Measurements from ENCODE around the gene DENND4B. TPM values are rescaled to one million over a fixed set of nuclear protein-coding genes. Genes with fewer than 3 reads are reported as not detected.

Gene DENND4B
- total RNA-seq: 18.4 and 27.9 TPM in 2 replicates

DNA sequence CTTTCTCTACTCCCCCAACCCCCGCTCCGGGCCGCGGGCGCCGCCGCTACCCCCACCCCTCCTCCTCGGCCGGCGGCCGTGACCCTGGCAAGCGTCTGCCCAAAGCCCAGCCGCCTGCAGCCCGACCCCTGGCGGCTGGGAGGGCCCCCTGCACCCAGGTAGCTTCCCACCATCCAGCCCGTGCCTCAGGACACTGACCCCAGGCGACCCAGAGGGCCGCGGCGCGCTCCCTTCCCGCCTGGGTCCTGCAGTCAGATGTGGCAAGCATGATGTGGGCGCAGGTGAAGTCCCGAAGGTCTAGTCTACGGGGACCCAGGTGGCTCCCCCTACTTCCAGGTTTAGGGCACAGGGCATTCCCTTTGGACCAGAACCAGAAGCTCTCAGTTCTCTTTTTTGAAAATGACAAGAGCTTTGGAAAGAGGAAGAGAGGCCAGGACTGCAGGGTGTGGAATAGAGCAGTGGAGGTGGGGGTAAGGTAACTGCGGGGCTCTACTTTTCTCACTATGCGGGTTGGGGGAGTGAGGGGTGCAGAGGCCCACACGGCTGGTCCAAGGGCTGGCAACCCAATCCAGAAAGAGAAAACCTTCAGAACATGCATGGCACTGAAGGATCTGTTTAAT is at the start of gene DENND4B:
DENND4B (minus strand) TSS at position 97 of the 620 bp plus-strand sequence. CDS start 2,344 bp downstream, outside the sequence.

DNA sequence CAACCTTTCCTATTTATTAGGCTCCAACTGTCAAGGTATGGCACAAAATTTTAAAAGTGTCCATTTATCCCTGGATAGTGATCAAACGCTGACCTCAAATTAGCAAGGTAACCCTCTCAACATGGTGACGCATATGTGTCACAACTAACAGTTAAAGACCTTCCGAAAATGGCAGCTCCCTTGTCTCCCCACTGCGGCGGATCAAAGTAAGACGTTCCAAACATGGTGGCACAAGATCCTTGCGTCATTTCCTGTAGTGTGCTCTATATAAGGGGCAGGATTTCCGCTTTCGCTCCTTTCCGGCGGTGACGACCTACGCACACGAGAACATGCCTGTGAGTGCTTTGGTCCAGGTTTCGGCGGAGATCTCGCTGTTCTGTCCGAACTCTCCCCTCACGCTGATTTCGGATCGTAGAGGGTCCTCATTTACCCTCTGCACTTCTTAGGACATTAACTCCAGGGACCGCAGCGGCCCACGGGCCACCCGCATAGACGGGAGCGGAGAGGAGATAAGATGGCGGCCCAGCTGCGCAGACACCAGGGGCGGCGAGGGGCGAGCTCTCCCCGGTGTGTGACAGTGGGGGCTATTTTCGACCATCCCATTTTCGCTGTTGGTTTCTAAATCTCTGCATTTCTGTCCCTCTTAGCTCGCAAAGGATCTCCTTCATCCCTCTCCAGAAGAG is 44.1 kb upstream of the DENND4B start, which contains the start of gene RPS27:
RPS27 (plus strand) TSS at position 295 of the 683 bp plus-strand sequence; CDS start at position 330, 35 bp downstream.

DNA sequence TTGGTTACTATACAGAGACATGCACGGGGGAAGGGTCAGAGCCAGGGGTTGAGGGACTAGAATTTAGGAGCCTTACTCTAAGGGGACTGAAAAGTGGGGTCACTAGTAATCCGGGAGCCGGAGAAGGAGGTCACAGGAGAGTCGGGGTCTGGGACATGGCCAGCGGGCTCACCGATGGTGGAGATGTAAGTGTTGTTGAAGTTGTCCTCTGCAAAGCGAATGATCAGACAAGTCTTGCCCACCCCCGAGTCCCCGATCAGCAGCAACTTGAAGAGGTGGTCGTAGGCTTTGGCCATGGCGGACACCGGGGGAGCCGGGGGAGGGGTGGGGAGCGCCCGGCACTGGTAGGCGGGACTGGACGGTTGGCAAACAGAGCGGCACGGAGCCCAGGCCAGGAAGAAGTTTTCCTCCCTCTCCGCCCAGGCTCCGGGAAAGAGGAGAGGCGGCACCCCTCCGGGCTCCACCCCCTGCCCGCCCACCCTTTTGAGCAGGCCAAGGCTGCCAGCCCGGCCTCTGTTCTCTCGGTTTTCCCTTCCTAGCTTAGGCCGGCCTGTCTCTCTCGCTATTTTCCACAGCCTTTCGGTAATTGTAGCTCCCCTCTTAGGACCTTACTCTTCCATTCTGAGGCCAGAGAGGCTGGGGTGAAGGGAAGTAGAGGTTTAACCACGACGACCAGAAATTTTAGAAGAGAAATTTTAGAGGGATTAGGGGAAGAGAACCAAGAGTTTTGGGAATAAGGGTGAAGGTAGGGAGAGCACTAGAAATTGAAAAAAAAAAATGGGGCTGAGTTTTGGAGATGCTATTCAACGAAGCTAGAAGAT is 39.6 kb upstream of the DENND4B start, which contains the start of gene RAB13:
RAB13 (minus strand) TSS at position 399 of the 821 bp plus-strand sequence; CDS start at position 296, 103 bp downstream.

DNA sequence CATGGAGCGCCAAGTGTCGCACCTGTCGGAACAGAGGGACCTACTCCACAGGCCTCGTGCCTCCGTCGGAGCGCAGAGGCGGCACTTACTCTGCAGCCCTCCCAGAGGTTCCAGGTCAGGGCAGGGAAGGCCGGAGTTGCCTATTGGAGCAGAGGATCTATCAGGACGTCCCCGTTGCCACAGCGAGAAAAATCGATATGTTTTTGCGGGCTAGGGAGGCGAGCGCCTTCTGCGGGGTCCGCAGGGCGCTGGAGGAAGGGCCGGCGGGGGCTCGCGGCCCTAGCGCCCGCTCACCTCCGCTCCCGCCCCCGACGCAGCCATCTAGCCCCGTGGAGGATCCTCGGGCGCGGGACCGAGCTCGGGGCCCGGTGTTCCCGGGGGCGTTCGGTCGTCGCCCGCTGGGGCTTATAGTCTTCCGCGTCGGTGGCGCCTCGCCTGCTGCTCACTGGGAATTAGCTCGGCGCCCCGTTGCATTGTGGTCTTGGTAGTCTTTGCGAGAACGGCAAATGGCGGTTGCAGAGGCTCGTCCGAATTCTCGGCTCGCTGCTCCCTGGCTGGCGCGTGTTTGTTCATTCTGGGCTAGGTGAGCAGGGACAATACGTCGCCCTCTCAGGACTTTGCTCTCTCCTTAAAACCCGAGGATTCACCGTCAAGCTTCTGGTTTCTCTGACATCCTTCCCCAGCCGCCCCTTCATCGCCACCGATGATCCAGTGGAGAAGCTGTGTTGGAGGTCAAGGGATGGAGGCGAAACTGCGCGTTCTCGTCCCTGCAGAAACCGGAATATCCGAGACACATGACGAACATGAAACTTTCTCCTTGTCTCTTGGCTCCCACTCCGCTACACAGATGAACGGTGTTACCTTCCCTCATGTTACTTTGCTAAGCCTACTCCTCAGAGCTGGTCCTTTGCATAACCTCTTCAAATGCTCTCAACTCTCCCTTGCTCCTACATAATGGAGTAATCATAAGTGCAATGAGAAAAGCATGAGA is 31.0 kb upstream of the DENND4B start, which contains the start of gene JTB:
JTB (minus strand) TSS at position 425 of the 991 bp plus-strand sequence; CDS start at position 3, 422 bp downstream.

DNA sequence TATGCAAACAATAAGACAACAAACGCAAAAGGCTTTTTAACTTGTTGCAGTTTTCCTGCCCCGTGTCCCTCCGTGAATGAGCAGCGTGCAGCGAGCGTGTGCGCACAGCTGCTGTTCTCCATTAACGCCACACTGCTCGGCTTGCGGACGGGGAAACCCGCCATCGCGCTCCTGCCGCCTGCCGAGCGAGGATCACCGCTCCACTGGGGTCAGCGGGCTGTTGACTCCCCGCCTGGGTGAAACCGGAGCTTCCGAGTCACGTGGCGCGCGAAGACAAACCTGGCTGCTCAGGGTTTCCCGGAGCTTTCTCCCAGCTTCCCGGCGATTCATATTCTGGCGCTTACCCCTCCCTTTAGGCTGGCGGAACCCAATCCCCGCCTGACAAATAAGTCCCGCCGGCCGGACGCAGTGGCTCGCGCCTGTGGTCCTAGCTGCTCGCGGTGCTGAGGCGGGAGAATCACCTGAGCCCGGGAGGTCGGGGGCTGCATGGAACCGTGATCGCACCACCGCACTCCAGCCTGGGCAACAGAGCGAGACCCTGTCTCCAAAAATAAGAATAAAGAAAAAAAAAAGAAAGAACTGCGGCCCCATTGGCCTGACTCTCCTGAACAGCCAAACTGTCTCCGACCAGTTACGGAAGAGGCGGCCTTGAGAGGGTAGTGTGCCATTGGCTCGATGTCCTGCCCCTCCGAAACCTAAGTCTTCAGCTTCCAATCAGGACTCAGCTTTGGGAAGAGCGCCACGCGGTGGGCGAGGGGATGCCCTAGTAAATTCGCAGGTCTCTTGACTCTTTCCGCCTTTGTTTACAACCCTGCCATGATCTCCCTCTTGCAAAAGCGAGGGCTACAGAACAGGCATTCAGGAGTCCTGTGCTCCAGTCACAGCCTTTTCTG is 20.8 kb upstream of the DENND4B start, which contains the start of gene CREB3L4:
CREB3L4 (plus strand) TSS at position 796 of the 893 bp plus-strand sequence. CDS start 624 bp downstream, outside the sequence.

GRCh38 chr1:153963030-153963849 is 16.7 kb upstream of the DENND4B start, which contains the start of gene SLC39A1:
Gene SLC39A1 (minus strand): TSS chr1:153963537. CDS start chr1:153962715, 822 bp downstream.

GRCh38 chr1:153958111-153958960 is 11.8 kb upstream of the DENND4B start, which contains the start of gene CRTC2:
Gene CRTC2 (minus strand): TSS chr1:153958612. CDS start chr1:153958497, 115 bp downstream.

DNA sequence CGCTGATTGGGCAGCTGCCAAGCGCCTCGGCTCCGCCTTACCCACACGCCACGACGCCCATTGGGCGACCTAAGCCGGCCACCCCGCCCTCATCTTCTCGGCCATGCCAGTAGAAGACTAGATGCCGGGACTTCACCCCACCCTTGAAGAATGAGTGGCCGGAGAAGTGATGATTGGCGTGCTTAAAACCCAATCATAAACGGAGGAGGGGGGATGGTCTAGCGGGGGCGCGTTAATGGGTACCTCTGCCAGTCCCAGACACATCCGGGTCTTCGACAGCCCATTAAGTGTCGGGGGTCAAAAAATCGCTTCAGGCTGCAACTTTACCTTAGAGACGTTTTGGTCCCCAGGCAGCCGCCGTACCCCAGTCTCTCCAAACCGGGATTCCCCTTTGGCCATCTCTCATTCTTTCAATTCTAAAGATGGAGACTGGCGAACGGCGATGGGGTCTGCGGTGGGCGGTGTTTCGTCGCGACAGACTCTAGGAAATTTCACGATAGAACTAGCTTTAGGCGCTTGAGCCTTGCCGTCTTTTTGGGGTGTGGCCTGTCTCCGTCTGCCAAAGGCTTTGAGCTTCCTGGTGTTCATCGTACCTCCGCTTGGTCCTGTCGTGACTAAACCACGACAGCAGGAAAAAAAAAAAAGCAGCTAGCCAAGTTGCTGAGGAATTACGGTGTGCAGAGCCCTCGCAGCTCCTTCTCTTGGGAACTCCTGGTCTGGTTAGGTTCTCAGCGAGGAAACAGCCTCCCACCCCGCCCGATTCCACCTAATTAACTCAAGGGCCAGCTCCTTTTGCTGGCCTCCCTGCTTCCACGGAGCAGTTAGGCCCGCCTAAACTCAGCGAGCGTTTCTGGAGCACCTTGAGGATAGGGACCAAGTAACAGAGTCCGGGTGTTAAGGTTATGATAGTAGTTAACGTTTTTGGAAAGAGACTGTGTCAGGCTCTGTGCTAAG is 23.3 kb downstream of the DENND4B start, which contains the start of gene GATAD2B:
GATAD2B (minus strand) TSS at position 1 of the 954 bp plus-strand sequence. CDS start 94,625 bp downstream, outside the sequence.

Small RNAs within 50 kb of the gene (small RNA-seq; reads per million reads assigned to genes)
- gene AL831737.1: not detected
- gene MIR6737: not detected

Other genes starting within 250 kb of the DENND4B start
- gene INTS3, start 218.7 kb downstream of the DENND4B start, total RNA-seq: 44.8 and 45.4 TPM in 2 replicates
- 23.9 and 24.5 TPM in 2 replicates for gene SLC27A3, start 171.3 kb downstream of the DENND4B start, total RNA-seq
- gene GATAD2B, start 23.7 kb downstream of the DENND4B start, total RNA-seq: 8.6 and 9.0 TPM in 2 replicates
- gene CRTC2, start 11.9 kb upstream of the DENND4B start, total RNA-seq: 7.9 and 15.3 TPM in 2 replicates
- 145 and 183 TPM in 2 replicates for gene SLC39A1, start 16.8 kb upstream of the DENND4B start, total RNA-seq
- 8.5 and 12.6 TPM in 2 replicates for gene CREB3L4, start 21.2 kb upstream of the DENND4B start, total RNA-seq
- 160 and 161 TPM in 2 replicates for gene JTB, start 31.0 kb upstream of the DENND4B start, total RNA-seq
- gene RAB13, start 39.6 kb upstream of the DENND4B start, total RNA-seq: 34.9 and 82.1 TPM in 2 replicates
- 948 and 4,030 TPM in 2 replicates for gene RPS27, start 44.0 kb upstream of the DENND4B start, total RNA-seq
- under 0.01 TPM in 1 of 2 replicates, not detected in the other for gene NUP210L, start 208.4 kb upstream of the DENND4B start, total RNA-seq
- gene TPM3, start 245.4 kb upstream of the DENND4B start, total RNA-seq: 163 and 386 TPM in 2 replicates

Measured in placental epithelial cell (primary cell).